ENCODE results near the gene CDH23.

GRCh38 chr10:71368643-71369042 is 28.1 kb upstream of the CDH23 start:
- TF ChIP-seq, protein P1, sequence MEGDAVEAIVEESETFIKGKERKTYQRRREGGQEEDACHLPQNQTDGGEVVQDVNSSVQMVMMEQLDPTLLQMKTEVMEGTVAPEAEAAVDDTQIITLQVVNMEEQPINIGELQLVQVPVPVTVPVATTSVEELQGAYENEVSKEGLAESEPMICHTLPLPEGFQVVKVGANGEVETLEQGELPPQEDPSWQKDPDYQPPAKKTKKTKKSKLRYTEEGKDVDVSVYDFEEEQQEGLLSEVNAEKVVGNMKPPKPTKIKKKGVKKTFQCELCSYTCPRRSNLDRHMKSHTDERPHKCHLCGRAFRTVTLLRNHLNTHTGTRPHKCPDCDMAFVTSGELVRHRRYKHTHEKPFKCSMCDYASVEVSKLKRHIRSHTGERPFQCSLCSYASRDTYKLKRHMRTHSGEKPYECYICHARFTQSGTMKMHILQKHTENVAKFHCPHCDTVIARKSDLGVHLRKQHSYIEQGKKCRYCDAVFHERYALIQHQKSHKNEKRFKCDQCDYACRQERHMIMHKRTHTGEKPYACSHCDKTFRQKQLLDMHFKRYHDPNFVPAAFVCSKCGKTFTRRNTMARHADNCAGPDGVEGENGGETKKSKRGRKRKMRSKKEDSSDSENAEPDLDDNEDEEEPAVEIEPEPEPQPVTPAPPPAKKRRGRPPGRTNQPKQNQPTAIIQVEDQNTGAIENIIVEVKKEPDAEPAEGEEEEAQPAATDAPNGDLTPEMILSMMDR (IDR thresholded peaks at IDR 0.05; ENCODE audit: poor library complexity) = no peak
- TF ChIP-seq EZH2phosphoT487 (IDR thresholded peaks at IDR 0.05; ENCODE audit: low read depth, severe bottlenecking, unreplicated experiment) = no peak
- TF ChIP-seq EZH2 (IDR thresholded peaks at IDR 0.05; ENCODE audit: borderline replicate concordance) = no peak
